NCI-H446 treated with DMSO at 0.1 percent for 48 hours (cell line): ENCODE results near the gene C19orf38.
"Not testable (repeated sequence)": the region's sequence is repeated elsewhere in the genome, so short reads cannot be mapped to it uniquely, and the experiment has no call there.

Source experiments
- DNase-seq: peaks from one replicate; lab custom pipeline; 2025; lab: John Stamatoyannopoulos, UW

The C19orf38 gene

GRCh38 chr19:10876459-10877240 is 28.4 kb downstream of the C19orf38 start:
- no peak for DNase-seq

DNA sequence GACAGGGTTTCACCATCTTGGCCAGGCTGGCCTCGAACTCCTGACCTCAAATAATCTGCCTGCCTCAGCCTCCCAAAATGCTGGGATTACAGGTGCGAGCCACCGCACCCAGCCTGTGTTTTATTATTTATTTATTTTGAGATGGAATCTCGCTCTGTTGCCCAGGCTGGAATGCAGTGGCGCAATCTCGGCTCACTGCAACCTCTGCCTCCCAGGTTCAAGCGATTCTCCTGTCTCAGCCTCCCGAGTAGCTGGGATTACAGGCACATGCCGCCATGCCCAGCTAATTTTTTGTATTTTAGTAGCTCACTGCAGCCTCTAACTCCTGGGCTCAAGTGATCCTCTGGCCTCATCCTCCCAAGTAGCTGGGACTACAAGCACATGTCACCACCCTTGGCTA is 29.4 kb downstream of the C19orf38 start:
- not testable (repeated sequence) for DNase-seq

DNA sequence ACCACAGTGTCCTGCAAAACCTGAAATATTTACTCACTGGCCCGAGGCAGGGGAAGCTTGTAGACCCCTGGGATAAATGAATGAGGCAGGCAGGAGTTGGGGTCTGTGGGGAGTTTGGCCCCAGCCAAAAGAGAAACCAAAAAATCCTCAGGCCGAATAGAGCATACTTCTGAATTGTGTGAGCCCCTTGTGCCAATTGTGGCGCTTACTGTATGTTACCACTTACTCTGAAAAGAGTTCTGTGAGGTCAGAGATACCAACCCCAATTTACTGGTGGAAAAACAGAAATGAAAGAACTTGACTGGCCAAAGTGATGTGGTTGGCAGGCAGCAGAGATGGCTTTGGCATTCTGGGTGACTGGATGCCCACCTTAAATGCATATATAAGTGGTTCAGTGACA is 30.0 kb downstream of the C19orf38 start:
- no peak for DNase-seq

GRCh38 chr19:10881403-10882107 is 33.3 kb downstream of the C19orf38 start:
- no peak for DNase-seq

GRCh38 chr19:10882108-10882457 is 33.9 kb downstream of the C19orf38 start:
- no peak for DNase-seq

- DNase-seq, result no peak
Measured at GRCh38 chr19:10884274-10884673, 36.1 kb downstream of the C19orf38 start.

GRCh38 chr19:10885201-10886169 is 37.3 kb downstream of the C19orf38 start:
- no peak for DNase-seq

DNA sequence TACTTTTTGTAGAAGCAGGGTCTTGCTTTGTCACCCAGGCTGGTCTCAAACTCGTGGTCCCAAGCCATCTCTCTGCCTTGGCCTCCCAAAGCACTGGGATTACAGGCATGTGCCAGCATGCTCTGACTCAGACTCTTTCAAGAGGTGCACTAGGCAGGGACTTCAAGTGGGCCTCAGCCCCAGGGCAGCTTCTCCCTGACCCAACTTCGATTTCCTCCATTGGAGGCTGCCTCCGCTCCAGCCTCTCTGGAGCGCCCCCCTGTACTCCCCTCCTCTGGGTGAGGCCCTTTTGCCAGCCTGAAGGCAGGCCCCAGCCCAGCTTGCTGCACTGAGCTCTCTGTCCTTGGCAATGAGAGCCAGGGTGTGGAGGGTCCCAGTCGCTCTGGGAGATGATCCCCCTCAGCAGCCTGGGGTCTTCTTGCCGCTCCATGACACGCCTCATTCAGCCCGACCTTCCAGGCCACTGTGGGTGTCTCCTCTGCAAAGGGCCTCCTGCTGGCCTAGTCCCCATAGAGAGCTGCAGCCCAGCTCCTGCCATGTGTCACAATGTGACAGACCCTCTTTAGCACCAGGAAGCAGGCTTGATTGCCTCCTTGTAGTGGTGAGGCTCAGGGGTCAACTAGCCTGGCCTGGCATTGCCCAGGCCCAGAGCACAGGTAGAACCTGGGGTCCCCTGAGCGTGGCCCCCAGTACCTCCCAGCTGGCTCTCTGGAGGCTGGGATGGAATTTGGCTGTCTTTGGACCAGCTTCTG is 39.6 kb downstream of the C19orf38 start:
- DNase-seq, result no peak

DNA sequence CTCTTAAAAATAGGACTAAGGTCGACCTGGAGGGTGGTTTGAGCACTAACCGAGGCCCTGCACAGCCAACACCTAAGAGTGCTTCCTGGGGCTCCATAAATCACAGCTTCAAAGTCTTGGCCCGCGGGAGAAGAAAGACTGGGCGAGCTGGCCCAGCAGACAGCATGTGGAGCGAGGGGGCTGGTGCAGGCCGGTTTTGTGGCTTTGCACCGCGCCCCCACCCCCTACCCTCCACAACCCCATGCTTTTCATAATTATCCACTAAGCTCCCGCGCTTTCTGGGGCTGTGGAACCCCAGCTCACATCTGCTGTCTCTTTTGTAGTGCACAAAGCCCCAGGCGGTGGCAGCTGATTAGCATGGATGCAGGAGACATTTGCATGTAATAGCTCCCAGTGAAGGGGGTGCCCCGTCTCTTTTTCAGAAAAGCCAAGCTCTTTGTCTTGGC is 40.2 kb downstream of the C19orf38 start:
- no peak for DNase-seq

DNA sequence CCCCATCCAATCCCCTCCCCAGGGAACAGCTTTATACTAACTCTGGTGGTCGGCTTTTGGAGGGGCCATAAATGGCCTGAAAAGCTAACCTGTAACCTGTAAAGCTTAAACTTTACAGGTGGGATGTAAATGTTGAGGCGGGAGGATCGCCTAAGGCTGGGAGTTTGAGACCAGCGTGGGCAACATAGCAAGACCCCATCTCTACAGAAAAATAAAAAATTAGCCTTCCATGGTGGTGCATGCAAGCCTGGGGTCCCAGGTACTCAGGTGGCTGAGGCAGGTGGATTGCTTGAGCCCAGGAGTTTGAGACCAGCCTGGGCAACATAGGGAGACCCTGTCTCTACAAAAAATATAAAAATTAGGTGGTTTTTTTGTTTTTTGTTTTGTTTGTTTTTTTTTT is 41.7 kb downstream of the C19orf38 start:
- DNase-seq, result no peak

- no peak for DNase-seq
Measured at GRCh38 chr19:10891405-10892086, 43.3 kb downstream of the C19orf38 start.

DNA sequence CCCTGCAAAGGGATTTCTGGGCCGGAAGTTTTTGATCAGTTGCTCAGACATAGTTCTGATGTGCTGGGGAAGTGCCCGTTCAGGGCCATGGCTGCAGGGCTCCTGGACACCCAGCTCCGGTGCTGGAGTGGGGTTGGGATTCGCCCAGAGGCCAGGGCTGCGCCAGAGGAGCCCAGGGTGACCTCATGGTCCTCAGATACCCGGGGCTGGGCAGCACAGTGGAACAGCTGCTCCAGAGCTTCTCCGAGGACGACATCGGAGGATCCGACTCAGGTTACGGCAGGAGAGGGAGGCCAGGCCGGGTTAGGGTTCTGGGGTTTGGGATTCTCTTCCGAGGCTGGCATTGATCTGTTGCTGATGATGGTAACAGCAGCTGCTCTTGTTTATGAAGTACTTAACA is 44.0 kb downstream of the C19orf38 start:
- DNase-seq, result no peak

- DNase-seq, result no peak
Measured at GRCh38 chr19:10894911-10895213, 46.6 kb downstream of the C19orf38 start.

DNA sequence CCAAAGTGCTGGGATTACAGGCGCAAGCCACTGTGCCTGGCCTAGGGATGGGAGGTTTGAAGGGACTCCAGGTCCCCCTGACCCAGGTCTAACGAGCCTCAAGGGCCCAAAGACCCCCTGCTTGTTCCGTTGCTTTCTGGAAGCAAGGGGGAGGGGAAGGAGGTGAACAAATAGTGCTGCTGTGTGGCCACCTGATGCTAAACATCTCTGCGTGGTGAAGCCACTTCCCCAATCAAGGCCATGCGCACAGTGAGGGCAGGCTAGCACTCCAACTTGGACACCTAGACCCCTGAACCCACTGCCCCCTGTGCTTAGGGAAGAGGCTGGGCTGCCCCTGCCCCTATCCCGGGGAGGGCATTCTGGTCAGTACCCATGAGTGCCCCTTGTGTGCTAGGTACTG is 47.1 kb downstream of the C19orf38 start:
- no peak for DNase-seq

- DNase-seq, result no peak
Measured at GRCh38 chr19:10895920-10896319, 47.7 kb downstream of the C19orf38 start.

DNA sequence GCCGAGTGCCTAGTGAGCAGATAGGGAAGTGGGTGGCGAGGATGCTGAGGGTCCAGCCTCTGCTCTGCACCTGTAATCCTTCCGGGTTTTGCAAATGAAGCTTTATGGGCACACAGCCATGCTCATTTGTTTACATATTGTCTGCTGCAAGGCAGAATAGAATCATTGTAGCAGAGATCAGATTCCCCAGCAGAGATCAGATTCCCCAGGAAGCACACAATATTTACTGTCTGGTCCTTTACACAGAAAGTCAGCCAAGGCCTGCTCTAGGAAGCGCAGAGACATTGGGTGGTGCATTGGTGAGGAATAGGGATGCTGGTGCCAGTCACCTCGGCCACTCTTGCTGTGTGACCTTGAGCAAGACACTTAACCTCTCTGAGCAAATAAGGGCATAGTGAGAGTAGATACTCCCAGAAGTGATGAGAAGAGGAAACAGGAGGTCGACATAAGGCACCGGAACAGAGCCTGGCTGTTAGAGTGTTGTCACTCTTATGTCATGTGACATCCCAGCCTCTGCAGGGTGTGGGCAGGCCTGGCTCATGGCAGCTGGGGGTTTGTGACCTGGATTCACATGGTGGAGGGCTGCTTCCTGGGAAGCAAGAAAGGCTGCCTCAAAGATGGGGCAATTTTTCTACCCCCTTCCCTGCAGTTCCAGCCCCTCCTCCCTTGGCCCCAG is 48.8 kb downstream of the C19orf38 start:
- no peak for DNase-seq

- no peak for DNase-seq
Measured at GRCh38 chr19:10898633-10899032, 50.4 kb downstream of the C19orf38 start.

DNA sequence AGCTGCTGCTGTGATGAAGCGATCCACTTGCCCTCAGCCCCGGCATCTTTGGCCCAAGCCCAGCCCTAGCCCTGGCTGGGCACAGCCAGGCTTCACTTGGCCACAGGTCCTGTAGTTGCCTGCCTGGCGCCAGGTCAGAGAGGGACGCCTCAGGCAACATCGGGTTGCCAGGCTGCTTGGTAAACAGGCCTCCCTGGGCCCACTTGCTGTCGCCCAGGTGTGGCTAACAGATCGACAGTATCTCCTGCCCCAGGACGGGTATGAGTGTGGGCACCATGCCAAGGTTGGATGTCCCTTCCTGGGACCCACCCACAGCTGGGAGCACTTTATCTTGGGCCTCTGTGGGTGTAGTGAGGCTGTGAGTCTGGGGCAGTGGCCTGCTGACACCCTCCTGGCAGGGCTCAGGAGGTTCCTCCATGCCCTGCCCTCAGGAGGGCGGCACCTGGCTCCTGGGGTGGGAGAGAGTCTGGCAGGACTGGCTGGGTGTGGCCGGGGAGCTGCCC is 51.0 kb downstream of the C19orf38 start:
- DNase-seq, result peak; percentile 23

DNA sequence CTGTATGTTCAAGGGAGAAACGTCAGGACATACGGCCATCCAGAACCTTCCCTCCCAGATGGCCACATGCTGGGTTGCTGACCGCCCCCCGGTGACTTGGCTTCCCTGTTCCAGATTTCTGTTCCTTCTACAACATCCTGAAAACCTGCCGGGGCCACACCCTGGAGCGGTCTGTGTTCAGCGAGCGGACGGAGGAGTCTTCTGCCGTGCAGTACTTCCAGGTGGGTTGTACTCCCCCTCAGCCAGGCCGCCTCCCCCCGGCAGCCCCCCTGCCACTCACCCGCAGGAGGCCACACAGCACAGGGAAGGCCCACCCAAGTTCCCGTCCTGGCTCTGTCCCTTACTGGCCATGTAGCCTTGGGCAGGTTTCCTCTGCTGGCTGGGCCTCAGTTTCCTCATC is 59.7 kb downstream of the C19orf38 start:
- no peak for DNase-seq

DNA sequence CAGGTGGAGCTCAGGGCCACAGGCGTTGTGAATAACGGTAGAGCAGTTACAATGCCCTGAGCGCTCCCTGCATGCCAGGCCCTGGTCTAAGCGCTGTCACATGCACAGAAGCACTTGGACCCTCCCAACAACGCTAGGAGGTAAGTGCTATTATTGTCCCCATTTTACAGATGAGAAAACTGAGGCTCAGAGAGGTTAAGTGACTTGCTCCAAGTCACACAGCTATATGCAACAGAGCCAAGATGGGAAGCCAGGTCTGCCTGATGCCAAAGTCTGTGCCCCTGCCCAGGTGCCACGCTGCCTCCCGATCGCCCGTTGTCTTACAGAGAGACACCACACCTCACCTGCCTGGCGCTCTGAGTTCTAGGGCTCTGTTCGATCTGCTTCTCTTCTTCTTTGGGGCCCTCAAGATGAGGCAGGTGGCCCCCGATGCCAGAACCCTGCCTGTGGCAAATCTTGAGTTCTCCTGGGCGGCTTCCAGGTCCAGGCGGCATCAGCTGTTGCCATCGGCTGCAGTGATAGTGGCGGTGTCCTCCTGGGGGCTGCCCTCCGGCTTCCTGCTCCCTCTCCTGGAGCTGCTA is 60.3 kb downstream of the C19orf38 start:
- no peak for DNase-seq
